GM23338 (cell line): Measurements from ENCODE around the gene CHAT. TPM values are rescaled to one million over a fixed set of nuclear protein-coding genes. Genes with fewer than 3 reads are reported as not detected.
A peak's percentile ranks its signal among the peaks of the same experiment; 100 is the strongest.

Experiments
- ATAC-seq: fragments of 200-7000 bp; cut with Tn5 transposase; 3 replicates; pipeline ENCODE4 v1.9.1; 2020
- DNase-seq: peaks from one replicate; pipeline ENCODE4 v3.0.0-alpha.2; 2015; ENCODE audit warnings: low spot score
- H2AFZ ChIP-seq: fragments of 200-600 bp; sonication (generic); 2 replicates; pipeline ENCODE4 v1.8.0; 2016; ENCODE audit warnings: antibody characterized with exemption, mild to moderate bottlenecking, moderate library complexity
- H3F3A ChIP-seq: fragments of 200-600 bp; sonication (generic); replicated peaks from 2 replicates; pipeline ENCODE4 v1.8.0; 2017; ENCODE audit warnings: antibody characterized with exemption, mixed run types, low read depth
- H3K27ac ChIP-seq: fragments of 200-600 bp; sonication (generic); 2 replicates; pipeline ENCODE4 v1.6.1; 2016; ENCODE audit warnings: low read depth
- H3K27me3 ChIP-seq: fragments of 200-600 bp; sonication (generic); 2 replicates; pipeline ENCODE4 v1.8.0; 2016; ENCODE audit warnings: mild to moderate bottlenecking, mixed run types, moderate library complexity; ENCODE audit not compliant: insufficient read depth
- H3K36me3 ChIP-seq: fragments of 200-600 bp; sonication (generic); 2 replicates; pipeline ENCODE4 v1.8.0; 2016; ENCODE audit warnings: mild to moderate bottlenecking; ENCODE audit not compliant: insufficient read depth
- H3K4me1 ChIP-seq: fragments of 200-600 bp; sonication (generic); 2 replicates; pipeline ENCODE4 v1.8.0; 2016; ENCODE audit warnings: mild to moderate bottlenecking, moderate library complexity; ENCODE audit not compliant: insufficient read depth
- H3K4me2 ChIP-seq: fragments of 200-600 bp; sonication (generic); 2 replicates; pipeline ENCODE4 v1.7.1; 2017; ENCODE audit warnings: mixed run types
- H3K4me3 ChIP-seq: fragments of 200-600 bp; sonication (generic); 2 replicates; pipeline ENCODE4 v1.6.1; 2016; ENCODE audit warnings: mixed run types
- H3K79me2 ChIP-seq: fragments of 200-600 bp; sonication (generic); replicated peaks from 2 replicates; pipeline ENCODE4 v1.8.0; 2017; ENCODE audit warnings: mild to moderate bottlenecking; ENCODE audit not compliant: insufficient read depth
- H3K9me2 ChIP-seq: fragments of 200-600 bp; sonication (generic); 2 replicates; pipeline ENCODE4 v1.8.0; 2017; ENCODE audit not compliant: insufficient read depth
- H4K20me1 ChIP-seq: fragments of 200-600 bp; sonication (generic); replicated peaks from 2 replicates; pipeline ENCODE4 v1.8.0; 2017; ENCODE audit warnings: mild to moderate bottlenecking; ENCODE audit not compliant: insufficient read depth
- H3K27ac Mint-ChIP-seq: 2 replicates; pipeline ENCODE4 v1.8.0; 2020; ENCODE audit warnings: inconsistent platforms, mild to moderate bottlenecking, moderate library complexity, mixed read lengths
- H3K27me3 Mint-ChIP-seq: 3 replicates; pipeline ENCODE4 v1.8.0; 2022; ENCODE audit warnings: low read depth, mild to moderate bottlenecking, moderate library complexity, mixed read lengths, inconsistent platforms; ENCODE audit not compliant: insufficient read depth, poor library complexity
- H3K36me3 Mint-ChIP-seq: 3 replicates; pipeline ENCODE4 v1.8.0; 2021; ENCODE audit warnings: low read depth, mild to moderate bottlenecking, inconsistent platforms, moderate library complexity, mixed read lengths
- H3K4me1 Mint-ChIP-seq: 3 replicates; pipeline ENCODE4 v1.8.0; 2020; ENCODE audit warnings: mild to moderate bottlenecking, inconsistent platforms, mixed read lengths
- H3K4me3 Mint-ChIP-seq: 3 replicates; pipeline ENCODE4 v1.8.0; 2021; ENCODE audit warnings: moderate library complexity, mild to moderate bottlenecking, inconsistent platforms, mixed read lengths
- H3K9me3 Mint-ChIP-seq: 3 replicates; pipeline ENCODE4 v1.8.0; 2020; ENCODE audit warnings: moderate library complexity, mild to moderate bottlenecking, inconsistent platforms, mixed read lengths
- ETS1 ChIP-seq: IDR thresholded peaks from 2 replicates; pipeline ENCODE4 v1.6.1; 2016; ENCODE audit warnings: antibody characterized with exemption
- EZH2 ChIP-seq: fragments of 200-600 bp; sonication (generic); IDR thresholded peaks from one replicate; pipeline ENCODE4 v1.8.0; 2017; ENCODE audit warnings: antibody characterized with exemption, mild to moderate bottlenecking, low read depth; ENCODE audit not compliant: unreplicated experiment
- EZH2phosphoT487 ChIP-seq: fragments of 200-600 bp; sonication (generic); IDR thresholded peaks from one replicate; pipeline ENCODE4 v1.8.1; 2018; ENCODE audit warnings: antibody characterized with exemption; ENCODE audit not compliant: unreplicated experiment
- STAT1 ChIP-seq: IDR thresholded peaks from one replicate; pipeline ENCODE4 v1.6.1; 2016; ENCODE audit warnings: antibody characterized with exemption; ENCODE audit not compliant: unreplicated experiment
- polyA plus RNA-seq: library from polyadenylated mRNA; unstranded; fragments of >200 nt; fragmentation: Nextera tagmentation; extraction: Ambion mirVana; gene quantifications from 2 replicates; pipeline ENCODE4 v1.2.1, GENCODE V29; 2016
- total RNA-seq: library from RNA; depleted of rRNA; stranded (reverse); fragments of >200 nt; shearing (Covaris generic); gene quantifications from 2 replicates; pipeline ENCODE4 v1.2.3, GENCODE V29; 2014
- TF ChIP-seq, protein P1 (sequence below): fragments of 250-450 bp; sonication (Bioruptor Pico); IDR thresholded peaks from 2 replicates; pipeline ENCODE4 v1.5.0; 2020; ENCODE audit warnings: mild to moderate bottlenecking, moderate library complexity

CHAT gene
- total and polyA plus RNA-seq, 2 experiments from 2014 or later, result not detected

GRCh38 chr10:49609006-49609282 lies 4.9 kb upstream of the CHAT start:
- peaks cover 48% of the 10 kb centered on the region for H3K4me1 Mint-ChIP-seq
- Histone ChIP-seq H3K4me1 (peaks cover 23% of the 10 kb centered on the region), H3F3A (no peaks in the 10 kb centered on the region), H3K79me2 (no peaks in the 10 kb centered on the region), H2AFZ (peak overlapping the region; percentile 59; the same call in 1 of the 2 replicates), H3K4me3 (peak overlapping the region; percentile 79), H3K4me2 (peak overlapping the region; percentile 92), H3K36me3 (no peaks in the 10 kb centered on the region), H3K27me3 (peaks cover 99% of the 10 kb centered on the region), H3K27ac (no peak overlapping the region), H3K9me2 (no peaks in the 10 kb centered on the region), H4K20me1 (peaks cover 8% of the 10 kb centered on the region; the same call in 1 of the 2 replicates)
- TF ChIP-seq STAT1, result no peak
- TF ChIP-seq EZH2, result peak; percentile 57
- no peak for TF ChIP-seq ETS1
- no peak for TF ChIP-seq EZH2phosphoT487
- DNase-seq (peak; percentile 61), ATAC-seq (peak; percentile 2; the same call in 2 of the 3 replicates)
- H3K9me3 Mint-ChIP-seq, result peaks cover 15% of the 10 kb centered on the region; the same call in 2 of the 3 replicates
- H3K27me3 Mint-ChIP-seq, result peaks cover 91% of the 10 kb centered on the region
- no peaks in the 10 kb centered on the region for H3K36me3 Mint-ChIP-seq
- no peak overlapping the region for H3K27ac Mint-ChIP-seq
- peak overlapping the region; percentile 70 for H3K4me3 Mint-ChIP-seq

DNA sequence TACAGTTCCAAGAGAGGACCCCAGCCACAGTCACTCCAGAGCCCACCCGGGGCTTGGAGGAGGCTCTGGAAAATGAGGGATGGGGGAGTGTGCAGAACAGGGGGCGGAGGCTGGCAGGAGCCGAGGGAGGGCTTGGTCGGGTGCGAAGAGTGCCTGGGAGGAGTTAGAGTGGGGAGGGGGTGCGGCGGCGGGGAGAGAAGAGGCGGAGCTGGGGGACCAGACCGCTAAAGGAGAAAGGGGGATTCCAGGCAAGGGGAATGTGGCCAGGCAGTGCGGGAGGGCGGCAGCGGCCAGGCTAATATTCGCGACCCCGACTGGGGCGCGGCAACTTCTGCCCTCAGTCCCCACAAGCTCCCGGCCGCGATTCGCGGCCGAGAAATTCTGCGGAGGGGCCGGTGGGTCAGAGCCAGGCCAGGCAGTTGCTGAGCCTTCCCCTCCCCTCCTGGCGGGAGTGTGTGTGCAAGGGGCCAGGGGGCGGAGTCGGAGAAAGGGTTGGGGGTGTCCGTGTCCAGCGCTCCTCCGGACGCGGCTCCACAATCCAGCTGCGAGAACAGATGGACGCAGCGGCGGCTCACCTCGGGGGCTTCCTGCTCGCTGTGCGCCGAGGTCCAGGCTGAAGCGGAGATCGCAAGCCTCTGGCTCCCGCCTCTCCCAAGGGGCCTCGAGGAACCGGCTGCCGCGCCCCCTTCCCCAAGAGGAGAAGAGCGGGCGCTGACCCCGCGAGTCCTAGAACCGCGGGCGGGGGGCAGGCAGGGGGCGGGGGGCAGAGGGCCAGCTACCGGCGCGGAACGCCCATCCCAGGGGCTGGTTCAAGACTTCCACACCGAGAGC lies 4.3 kb upstream of the CHAT start:
- H3K36me3 ChIP-seq, result no peaks in the 10 kb centered on the region
- peaks cover 94% of the 10 kb centered on the region for H3K27me3 Mint-ChIP-seq
- peaks cover 8% of the 10 kb centered on the region; the same call in 1 of the 2 replicates for H4K20me1 ChIP-seq
- DNase-seq (peak; percentile 83), ATAC-seq (peak; percentile 14)
- TF ChIP-seq ETS1 (no peak), EZH2 (peak; percentile 54)
- peaks cover 15% of the 10 kb centered on the region; the same call in 2 of the 3 replicates for H3K9me3 Mint-ChIP-seq
- H3K27me3 ChIP-seq, result peaks cover 99% of the 10 kb centered on the region
- peak overlapping the region; percentile 70 for H3K4me3 Mint-ChIP-seq
- no peaks in the 10 kb centered on the region for H3K9me2 ChIP-seq
- no peaks in the 10 kb centered on the region for H3F3A ChIP-seq
- no peaks in the 10 kb centered on the region for H3K79me2 ChIP-seq
- H3K4me3 ChIP-seq, result peak overlapping the region; percentile 79
- H3K4me1 ChIP-seq, result peaks cover 23% of the 10 kb centered on the region
- no peak overlapping the region for H3K27ac ChIP-seq
- H3K4me1 Mint-ChIP-seq, result peaks cover 49% of the 10 kb centered on the region
- peak overlapping the region; percentile 84; the same call in 1 of the 2 replicates for H2AFZ ChIP-seq
- no peak overlapping the region for H3K27ac Mint-ChIP-seq
- no peaks in the 10 kb centered on the region for H3K36me3 Mint-ChIP-seq
- peak overlapping the region; percentile 92 for H3K4me2 ChIP-seq

- Histone ChIP-seq H2AFZ (peak within 1 kb of the TSS; percentile 86), H3K4me3 (peak within 1 kb of the TSS; percentile 79), H3F3A (no peaks in the 10 kb centered on the region), H3K9me2 (no peaks in the 10 kb centered on the region), H3K36me3 (no peaks in the 10 kb centered on the region), H4K20me1 (peaks cover 8% of the 10 kb centered on the region; the same call in 1 of the 2 replicates), H3K79me2 (no peaks in the 10 kb centered on the region), H3K4me1 (peaks cover 23% of the 10 kb centered on the region), H3K27me3 (peaks cover 99% of the 10 kb centered on the region), H3K4me2 (peak within 1 kb of the TSS; percentile 92), H3K27ac (no peak within 1 kb of the TSS)
- Mint-ChIP-seq H3K27me3 (peaks cover 97% of the 10 kb centered on the region), H3K4me3 (peak within 1 kb of the TSS; percentile 70), H3K9me3 (peaks cover 15% of the 10 kb centered on the region; the same call in 2 of the 3 replicates), H3K36me3 (no peaks in the 10 kb centered on the region), H3K4me1 (peaks cover 52% of the 10 kb centered on the region), H3K27ac (no peak within 1 kb of the TSS)
- TF ChIP-seq ETS1, result no peak
- TF ChIP-seq, protein P1, sequence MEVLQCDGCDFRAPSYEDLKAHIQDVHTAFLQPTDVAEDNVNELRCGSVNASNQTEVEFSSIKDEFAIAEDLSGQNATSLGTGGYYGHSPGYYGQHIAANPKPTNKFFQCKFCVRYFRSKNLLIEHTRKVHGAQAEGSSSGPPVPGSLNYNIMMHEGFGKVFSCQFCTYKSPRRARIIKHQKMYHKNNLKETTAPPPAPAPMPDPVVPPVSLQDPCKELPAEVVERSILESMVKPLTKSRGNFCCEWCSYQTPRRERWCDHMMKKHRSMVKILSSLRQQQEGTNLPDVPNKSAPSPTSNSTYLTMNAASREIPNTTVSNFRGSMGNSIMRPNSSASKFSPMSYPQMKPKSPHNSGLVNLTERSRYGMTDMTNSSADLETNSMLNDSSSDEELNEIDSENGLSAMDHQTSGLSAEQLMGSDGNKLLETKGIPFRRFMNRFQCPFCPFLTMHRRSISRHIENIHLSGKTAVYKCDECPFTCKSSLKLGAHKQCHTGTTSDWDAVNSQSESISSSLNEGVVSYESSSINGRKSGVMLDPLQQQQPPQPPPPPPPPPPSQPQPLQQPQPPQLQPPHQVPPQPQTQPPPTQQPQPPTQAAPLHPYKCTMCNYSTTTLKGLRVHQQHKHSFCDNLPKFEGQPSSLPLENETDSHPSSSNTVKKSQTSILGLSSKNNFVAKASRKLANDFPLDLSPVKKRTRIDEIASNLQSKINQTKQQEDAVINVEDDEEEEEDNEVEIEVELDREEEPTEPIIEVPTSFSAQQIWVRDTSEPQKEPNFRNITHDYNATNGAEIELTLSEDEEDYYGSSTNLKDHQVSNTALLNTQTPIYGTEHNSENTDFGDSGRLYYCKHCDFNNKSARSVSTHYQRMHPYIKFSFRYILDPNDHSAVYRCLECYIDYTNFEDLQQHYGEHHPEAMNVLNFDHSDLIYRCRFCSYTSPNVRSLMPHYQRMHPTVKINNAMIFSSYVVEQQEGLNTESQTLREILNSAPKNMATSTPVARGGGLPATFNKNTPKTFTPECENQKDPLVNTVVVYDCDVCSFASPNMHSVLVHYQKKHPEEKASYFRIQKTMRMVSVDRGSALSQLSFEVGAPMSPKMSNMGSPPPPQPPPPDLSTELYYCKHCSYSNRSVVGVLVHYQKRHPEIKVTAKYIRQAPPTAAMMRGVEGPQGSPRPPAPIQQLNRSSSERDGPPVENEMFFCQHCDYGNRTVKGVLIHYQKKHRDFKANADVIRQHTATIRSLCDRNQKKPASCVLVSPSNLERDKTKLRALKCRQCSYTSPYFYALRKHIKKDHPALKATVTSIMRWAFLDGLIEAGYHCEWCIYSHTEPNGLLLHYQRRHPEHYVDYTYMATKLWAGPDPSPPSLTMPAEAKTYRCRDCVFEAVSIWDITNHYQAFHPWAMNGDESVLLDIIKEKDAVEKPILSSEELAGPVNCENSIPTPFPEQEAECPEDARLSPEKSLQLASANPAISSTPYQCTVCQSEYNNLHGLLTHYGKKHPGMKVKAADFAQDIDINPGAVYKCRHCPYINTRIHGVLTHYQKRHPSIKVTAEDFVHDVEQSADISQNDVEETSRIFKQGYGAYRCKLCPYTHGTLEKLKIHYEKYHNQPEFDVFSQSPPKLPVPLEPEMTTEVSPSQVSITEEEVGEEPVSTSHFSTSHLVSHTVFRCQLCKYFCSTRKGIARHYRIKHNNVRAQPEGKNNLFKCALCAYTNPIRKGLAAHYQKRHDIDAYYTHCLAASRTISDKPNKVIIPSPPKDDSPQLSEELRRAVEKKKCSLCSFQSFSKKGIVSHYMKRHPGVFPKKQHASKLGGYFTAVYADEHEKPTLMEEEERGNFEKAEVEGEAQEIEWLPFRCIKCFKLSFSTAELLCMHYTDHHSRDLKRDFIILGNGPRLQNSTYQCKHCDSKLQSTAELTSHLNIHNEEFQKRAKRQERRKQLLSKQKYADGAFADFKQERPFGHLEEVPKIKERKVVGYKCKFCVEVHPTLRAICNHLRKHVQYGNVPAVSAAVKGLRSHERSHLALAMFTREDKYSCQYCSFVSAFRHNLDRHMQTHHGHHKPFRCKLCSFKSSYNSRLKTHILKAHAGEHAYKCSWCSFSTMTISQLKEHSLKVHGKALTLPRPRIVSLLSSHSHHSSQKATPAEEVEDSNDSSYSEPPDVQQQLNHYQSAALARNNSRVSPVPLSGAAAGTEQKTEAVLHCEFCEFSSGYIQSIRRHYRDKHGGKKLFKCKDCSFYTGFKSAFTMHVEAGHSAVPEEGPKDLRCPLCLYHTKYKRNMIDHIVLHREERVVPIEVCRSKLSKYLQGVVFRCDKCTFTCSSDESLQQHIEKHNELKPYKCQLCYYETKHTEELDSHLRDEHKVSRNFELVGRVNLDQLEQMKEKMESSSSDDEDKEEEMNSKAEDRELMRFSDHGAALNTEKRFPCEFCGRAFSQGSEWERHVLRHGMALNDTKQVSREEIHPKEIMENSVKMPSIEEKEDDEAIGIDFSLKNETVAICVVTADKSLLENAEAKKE, result no peak
- peak; percentile 34 for DNase-seq
- peak; percentile 1 for ATAC-seq
Measured at GRCh38 chr10:49610114-49610457, 3.8 kb upstream of the CHAT start, which contains the start of gene SLC18A3. Gene SLC18A3, plus strand, starts transcription at chr10:49610310. Its CDS starts 431 bp downstream, at chr10:49610741.
